Anterior cingulate cortex (tissue), 58 donors: ENCODE data around the gene ELN.

Experiments used
- DNase-seq, 58 donors: peaks; one replicate each; lab custom pipeline; 2025; lab: John Stamatoyannopoulos, UW

ELN gene

GRCh38 chr7:74021546-74022320 is 6.2 kb upstream of the ELN start:
- no peak for DNase-seq

GRCh38 chr7:74022507-74022906 is 5.5 kb upstream of the ELN start:
- no peak for DNase-seq

- peak in 3 of 58 donors; percentile 23 to 25 (median 25) for DNase-seq
Measured at GRCh38 chr7:74023092-74023536, 4.9 kb upstream of the ELN start.

GRCh38 chr7:74023786-74024185 is 4.2 kb upstream of the ELN start:
- DNase-seq, result no peak

- no peak for DNase-seq
Measured at GRCh38 chr7:74025146-74025545, 2.8 kb upstream of the ELN start.

- DNase-seq, result no peak
Measured at GRCh38 chr7:74025730-74026129, 2.2 kb upstream of the ELN start.

- DNase-seq, result peak in 1 of 58 donors; percentile 56
Measured at GRCh38 chr7:74026406-74026902, 1.5 kb upstream of the ELN start.

- peak in 56 of 58 donors; percentile 16 to 85 (median 67) for DNase-seq
Measured at GRCh38 chr7:74026903-74027682, 880 bp upstream of the ELN start.

GRCh38 chr7:74028321-74028838 is 407 bp downstream of the ELN start:
- DNase-seq, result peak in 1 of 58 donors; percentile 27

GRCh38 chr7:74029089-74029785 is 1.3 kb downstream of the ELN start:
- DNase-seq, result peak in 2 of 58 donors; percentile 23 to 45

- DNase-seq, result peak in 3 of 58 donors; percentile 9 to 22 (median 20)
Measured at GRCh38 chr7:74029991-74030415, 2.0 kb downstream of the ELN start.

- peak in 2 of 58 donors; percentile 12 to 17 for DNase-seq
Measured at GRCh38 chr7:74030861-74031260, 2.9 kb downstream of the ELN start.

GRCh38 chr7:74031403-74032190 is 3.6 kb downstream of the ELN start:
- DNase-seq, result no peak

GRCh38 chr7:74032191-74032490 is 4.2 kb downstream of the ELN start:
- peak in 42 of 58 donors; percentile 5 to 76 (median 34) for DNase-seq

- DNase-seq, result no peak
Measured at GRCh38 chr7:74032624-74033371, 4.8 kb downstream of the ELN start.

- DNase-seq, result peak in 36 of 58 donors; percentile 8 to 83 (median 62)
Measured at GRCh38 chr7:74033372-74034311, 5.7 kb downstream of the ELN start.

- DNase-seq, result no peak
Measured at GRCh38 chr7:74037609-74038008, 9.6 kb downstream of the ELN start.
